ENCODE data around the gene PPP2R2C. TPM values are rescaled to one million over a fixed set of nuclear protein-coding genes. Genes with fewer than 3 reads are reported as not detected.

The PPP2R2C gene
- total and polyA plus RNA-seq, 9 of the 15 experiments (the other 6 are each of a cell fraction or from before 2014, with no cell fraction given): 0.04 to 0.06 TPM; not detected in 7

DNA sequence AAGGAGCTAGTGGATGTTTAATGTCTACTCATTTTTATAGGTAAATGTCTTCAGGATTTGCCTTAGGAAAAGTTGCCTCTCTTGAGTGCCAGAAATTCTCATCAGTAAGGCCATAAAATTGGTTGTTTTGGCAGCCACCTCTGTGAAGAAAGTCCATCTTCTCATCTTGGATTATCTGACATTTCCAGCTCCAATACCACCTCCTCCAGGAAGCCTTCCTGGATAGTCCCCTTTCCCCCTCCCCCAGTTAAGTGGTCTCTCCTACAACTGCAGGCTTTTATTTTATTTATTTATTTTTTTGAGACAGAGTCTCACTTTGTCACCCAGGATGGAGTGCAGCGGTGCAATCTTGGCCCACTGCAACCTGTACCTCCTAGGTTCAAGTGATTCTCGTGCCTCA lies 87.1 kb downstream of the PPP2R2C start:
- intact Hi-C loops (cut with micrococcal nuclease): no loop called here
- Histone ChIP-seq H3K79me2 (ENCODE audit: control insufficient read depth, insufficient read depth, low read length) (no peaks in the 10 kb centered on the region), H3K27ac (ENCODE audit: extremely low read depth, low read depth, low read length) (no peak overlapping the region), H3K9me3 (replicated peaks; ENCODE audit: control insufficient read depth, insufficient read depth, low read depth, low read length) (no peaks in the 10 kb centered on the region), H4K20me1 (replicated peaks; ENCODE audit: control insufficient read depth, insufficient read depth, low read length) (no peaks in the 10 kb centered on the region), H3K9ac (ENCODE audit: insufficient read depth in 1 of 2, low read depth in 2 of 2, low read length in 2 of 2) (no peak overlapping the region), H3K27me3 (ENCODE audit: control insufficient read depth in 2 of 2, insufficient read depth in 2 of 2, low read length in 2 of 2) (peaks cover 0 to 45% of the 10 kb centered on the region in 2 experiments; a peak in 4 of 5 replicates), H3K36me3 (ENCODE audit: control insufficient read depth, insufficient read depth, low read length) (no peaks in the 10 kb centered on the region), H2AFZ (ENCODE audit: low read depth, low read length) (no peak overlapping the region), H3K4me3 (no peak overlapping the region), H3K4me2 (ENCODE audit: insufficient read depth, low read length) (no peak overlapping the region), H3K9me1 (ENCODE audit: control insufficient read depth, insufficient read depth, low read length) (no peaks in the 10 kb centered on the region), H3K4me1 (replicated peaks in 1 of 2; ENCODE audit: control insufficient read depth in 2 of 2, insufficient read depth in 2 of 2, low read length in 2 of 2) (peaks cover 0 to 4% of the 10 kb centered on the region in 2 experiments; a peak in 1 of 5 replicates)
- TF ChIP-seq ZNF140 (CRISPR knock-in tag; IDR thresholded peaks at IDR 0.05): no peak
- TF ChIP-seq SMAD3 (CRISPR knock-in tag; conservative IDR thresholded peaks at IDR 0.05): no peak
- TF ChIP-seq BDP1 (IDR thresholded peaks at IDR 0.05; ENCODE audit: insufficient read depth, insufficient read length): no peak
- peak; percentile 91 for TF ChIP-seq ZFP36 (IDR thresholded peaks at IDR 0.05; ENCODE audit: low read depth, low read length, partially characterized antibody)
- TF ChIP-seq, protein P1, sequence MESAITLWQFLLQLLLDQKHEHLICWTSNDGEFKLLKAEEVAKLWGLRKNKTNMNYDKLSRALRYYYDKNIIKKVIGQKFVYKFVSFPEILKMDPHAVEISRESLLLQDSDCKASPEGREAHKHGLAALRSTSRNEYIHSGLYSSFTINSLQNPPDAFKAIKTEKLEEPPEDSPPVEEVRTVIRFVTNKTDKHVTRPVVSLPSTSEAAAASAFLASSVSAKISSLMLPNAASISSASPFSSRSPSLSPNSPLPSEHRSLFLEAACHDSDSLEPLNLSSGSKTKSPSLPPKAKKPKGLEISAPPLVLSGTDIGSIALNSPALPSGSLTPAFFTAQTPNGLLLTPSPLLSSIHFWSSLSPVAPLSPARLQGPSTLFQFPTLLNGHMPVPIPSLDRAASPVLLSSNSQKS (CRISPR knock-in tag; IDR thresholded peaks at IDR 0.05): no peak
- TF ChIP-seq MIER1 (IDR thresholded peaks at IDR 0.05; ENCODE audit: low read depth): no peak
- no peak for TF ChIP-seq RBM17 (IDR thresholded peaks at IDR 0.05; ENCODE audit: borderline replicate concordance, low read depth, low read length)
- TF ChIP-seq XRCC3 (IDR thresholded peaks at IDR 0.05): no peak
- TF ChIP-seq RBM25 (IDR thresholded peaks at IDR 0.05; ENCODE audit: low read depth, low read length, severe bottlenecking): peak; percentile 49
- TF ChIP-seq, protein P2, sequence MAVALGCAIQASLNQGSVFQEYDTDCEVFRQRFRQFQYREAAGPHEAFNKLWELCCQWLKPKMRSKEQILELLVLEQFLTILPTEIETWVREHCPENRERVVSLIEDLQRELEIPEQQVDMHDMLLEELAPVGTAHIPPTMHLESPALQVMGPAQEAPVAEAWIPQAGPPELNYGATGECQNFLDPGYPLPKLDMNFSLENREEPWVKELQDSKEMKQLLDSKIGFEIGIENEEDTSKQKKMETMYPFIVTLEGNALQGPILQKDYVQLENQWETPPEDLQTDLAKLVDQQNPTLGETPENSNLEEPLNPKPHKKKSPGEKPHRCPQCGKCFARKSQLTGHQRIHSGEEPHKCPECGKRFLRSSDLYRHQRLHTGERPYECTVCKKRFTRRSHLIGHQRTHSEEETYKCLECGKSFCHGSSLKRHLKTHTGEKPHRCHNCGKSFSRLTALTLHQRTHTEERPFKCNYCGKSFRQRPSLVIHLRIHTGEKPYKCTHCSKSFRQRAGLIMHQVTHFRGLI (CRISPR knock-in tag; IDR thresholded peaks at IDR 0.05): no peak
- no peak for DNase-seq (ENCODE audit: extremely low read depth in 1 of 4, low spot score in 3 of 4)
- in situ Hi-C loops (cut with MboI): no loop called here
- BruUV-seq (replicated peaks): no TSS peak
- CTCF ChIA-PET (ENCODE audit: low intra/inter-chr PET ratio): no interaction called here
- POLR2A ChIA-PET: interaction anchor here (0.5 kb wide), 1 partner anchor 26 kb away, joined by 3 read pairs; no protein-coding TSS in a partner anchor
- FAIRE-seq: no peak
- ATAC-seq: no peak
- 32% methylated on average over 2 of the region's 2 CpGs for WGBS (ENCODE audit: insufficient coverage, low coverage, missing lambda C conversion rate)
